Activated T-cell treated with anti-CD3 and anti-CD28 coated beads for 1 hour (primary cell): ENCODE measurements around the gene HSFX1.
"Not testable (repeated sequence)": the region's sequence is repeated elsewhere in the genome, so short reads cannot be mapped to it uniquely, and the experiment has no call there.

Experiments
- DNase-seq: peaks from one replicate; pipeline ENCODE4 v3.0.0-alpha.2; 2020; ENCODE audit warnings: low read depth

The HSFX1 gene

GRCh38 chrX:149773768-149774167, at the start of gene HSFX1:
Gene HSFX1, plus strand, starts transcription at chrX:149774068. Its CDS starts 614 bp downstream, at chrX:149774682.
- DNase-seq = not testable (repeated sequence)

DNA sequence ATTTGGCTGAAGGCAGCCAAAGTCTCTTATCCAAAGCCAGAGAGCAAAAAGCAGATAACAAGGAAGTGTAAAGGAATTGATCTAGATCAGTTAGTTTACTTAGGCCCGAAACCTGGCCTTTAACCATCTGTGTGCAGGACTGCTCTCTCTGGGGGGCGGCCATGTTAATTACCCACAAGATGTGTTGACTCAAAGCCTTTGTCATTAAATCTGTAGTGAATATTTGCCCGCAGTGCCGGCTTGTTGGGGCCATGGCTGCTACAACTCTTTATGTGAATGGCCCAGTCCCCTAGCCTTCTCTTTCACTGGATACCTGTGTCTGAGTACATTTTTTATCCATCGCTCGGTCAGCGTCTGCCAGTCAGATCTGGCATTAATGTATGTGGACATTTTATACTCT, 46.6 kb upstream of the HSFX1 start:
- not testable (repeated sequence) for DNase-seq

DNA sequence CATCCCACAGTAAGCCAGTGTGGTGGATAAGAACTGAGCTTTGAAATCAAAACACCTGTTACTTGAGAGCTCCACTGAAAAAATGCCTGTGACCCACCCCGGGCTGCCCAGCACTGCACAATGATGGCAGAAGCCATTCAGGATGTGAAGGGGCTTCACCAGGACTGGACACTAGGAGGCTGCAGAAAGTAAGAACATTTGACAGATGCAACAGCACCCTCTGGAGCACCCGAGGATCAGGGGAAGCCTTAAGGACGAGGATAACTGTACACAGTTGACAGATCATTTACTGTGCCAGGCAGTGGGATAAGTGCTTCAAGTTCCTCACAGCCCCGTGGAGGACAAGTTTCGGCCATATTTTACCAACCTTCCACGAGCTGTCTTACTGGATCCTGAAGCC, 31.6 kb upstream of the HSFX1 start:
- DNase-seq = not testable (repeated sequence)

GRCh38 chrX:149746390-149747007, 27.4 kb upstream of the HSFX1 start:
- DNase-seq = not testable (repeated sequence)

GRCh38 chrX:149757206-149758067, 16.4 kb upstream of the HSFX1 start:
- DNase-seq = no peak

- no peak for DNase-seq
Observed at GRCh38 chrX:149758068-149758714, 15.7 kb upstream of the HSFX1 start.

GRCh38 chrX:149758715-149759078, 15.2 kb upstream of the HSFX1 start:
- DNase-seq = not testable (repeated sequence)

DNA sequence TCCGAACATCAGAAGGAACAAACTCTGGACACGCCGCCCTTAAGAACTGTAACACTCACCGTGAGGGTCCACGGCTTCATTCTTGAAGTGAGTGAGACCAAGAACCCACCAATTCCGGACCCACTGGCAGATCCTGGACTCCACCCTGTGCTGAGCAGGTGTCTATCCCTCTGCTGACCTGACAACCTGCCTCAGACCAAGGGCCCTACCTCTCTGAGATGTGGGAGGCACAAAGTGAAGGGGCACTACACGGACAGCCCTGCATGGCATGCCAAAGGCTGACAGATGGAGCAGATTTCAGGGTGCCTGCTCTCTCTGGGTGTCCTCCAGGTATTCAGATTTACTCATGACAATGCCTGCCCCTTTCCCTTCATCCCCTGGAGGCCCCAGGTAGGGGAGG, 14.0 kb upstream of the HSFX1 start:
- DNase-seq = no peak

DNA sequence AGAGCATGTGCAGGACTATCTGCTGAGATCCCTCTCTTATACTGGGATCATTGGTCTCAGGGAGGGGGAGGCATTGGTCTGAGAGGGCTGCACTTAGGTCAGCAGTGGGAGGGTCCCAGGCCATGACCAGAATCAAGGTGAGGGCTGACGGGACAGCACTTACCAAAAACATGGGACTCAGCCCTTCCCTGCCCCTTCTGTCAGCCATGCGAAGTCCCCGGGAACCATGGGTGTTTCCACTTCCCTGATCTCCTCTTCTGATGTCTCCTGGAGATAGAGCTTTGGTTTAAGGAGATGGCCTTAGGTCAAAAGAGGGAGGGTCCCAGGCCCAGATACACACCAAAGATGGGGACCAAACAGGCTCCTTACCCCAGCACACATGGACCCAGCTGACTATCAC, 12.9 kb upstream of the HSFX1 start:
- DNase-seq = no peak

- DNase-seq = not testable (repeated sequence)
Observed at GRCh38 chrX:149761858-149762674, 11.8 kb upstream of the HSFX1 start.

DNA sequence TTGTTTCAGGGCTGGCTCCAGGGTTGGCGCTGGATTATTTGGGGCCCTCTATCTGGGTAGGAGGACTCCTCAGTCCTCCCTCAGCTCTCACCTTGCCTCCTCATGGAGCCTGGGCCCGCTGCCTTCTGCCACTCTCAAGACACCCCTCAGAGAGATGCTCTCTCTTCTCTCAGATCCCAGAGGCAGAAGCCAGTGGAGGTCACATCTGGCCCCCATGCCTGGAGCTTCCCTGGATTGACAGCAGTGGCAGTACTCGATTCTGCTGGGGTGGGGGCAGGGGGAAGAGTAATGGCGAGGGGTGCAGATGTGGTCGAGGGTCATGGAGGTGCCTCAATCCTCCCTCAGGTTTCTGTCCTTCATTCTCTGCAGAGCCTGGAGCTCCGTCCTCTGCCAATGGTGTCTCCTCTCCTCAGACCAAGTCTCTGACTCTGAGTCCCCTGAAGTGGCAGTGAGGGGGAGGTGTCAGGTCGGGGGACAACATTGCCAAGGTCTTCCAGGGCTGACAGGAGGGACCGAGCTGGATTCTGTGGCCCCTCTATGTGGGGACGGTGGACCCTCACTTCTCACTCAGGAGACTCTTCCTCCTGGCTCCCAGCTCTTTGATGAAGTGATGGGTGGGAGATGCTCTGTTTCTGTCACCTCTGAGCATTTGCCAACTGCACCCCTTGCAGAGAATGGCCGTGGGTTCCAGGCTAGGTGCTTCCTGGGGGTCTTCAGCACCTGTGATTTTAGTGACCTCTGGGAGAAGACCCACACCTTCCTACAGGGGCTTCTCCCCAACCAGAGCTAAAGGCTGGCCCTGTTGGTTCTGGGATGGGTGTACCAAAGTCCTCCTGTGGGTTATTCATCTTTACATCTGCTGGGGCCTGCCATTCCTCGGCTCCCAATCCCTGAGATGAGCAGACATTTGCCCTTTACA, 10.9 kb upstream of the HSFX1 start:
- no peak for DNase-seq

- not testable (repeated sequence) for DNase-seq
Observed at GRCh38 chrX:149770344-149770743, 3.5 kb upstream of the HSFX1 start.

DNA sequence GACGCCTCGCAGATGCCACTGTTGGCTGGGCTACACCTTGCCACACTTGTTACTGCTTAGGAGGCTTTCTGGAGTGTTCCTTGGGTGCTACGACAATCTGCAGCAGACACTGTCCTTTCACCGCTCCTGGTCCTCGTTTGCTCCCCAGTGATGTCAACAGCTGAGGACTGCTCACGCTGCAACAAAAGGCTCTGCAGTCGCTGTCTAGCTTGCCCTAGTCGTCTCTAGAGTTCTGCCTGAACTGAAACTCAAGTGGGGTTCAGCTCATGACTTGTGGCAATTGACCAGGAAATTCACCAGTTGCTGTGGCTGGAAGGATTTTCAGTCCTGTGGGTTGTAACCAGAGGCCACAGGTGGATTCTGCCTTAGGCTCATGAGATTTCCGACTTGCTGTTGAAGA, 842 bp upstream of the HSFX1 start:
- not testable (repeated sequence) for DNase-seq

DNA sequence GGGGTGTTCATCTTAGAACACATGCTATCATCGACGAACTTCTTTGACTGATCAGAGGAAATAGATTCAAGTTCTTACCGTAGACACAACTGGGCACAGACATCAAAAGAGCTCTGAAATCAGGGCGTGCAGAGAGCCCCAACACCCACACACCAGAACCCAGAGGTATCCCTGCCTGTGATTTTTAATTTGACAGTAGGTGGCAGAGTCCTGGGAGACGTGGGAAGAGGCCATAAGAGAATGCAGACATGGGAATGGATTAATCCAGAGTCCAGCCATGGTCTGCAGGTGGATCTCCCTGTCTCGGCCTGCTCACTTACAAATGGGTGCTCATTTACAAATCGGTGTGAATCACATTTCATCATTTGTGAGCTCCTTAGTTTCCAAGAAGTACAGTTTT, 4.1 kb downstream of the HSFX1 start:
- not testable (repeated sequence) for DNase-seq

DNA sequence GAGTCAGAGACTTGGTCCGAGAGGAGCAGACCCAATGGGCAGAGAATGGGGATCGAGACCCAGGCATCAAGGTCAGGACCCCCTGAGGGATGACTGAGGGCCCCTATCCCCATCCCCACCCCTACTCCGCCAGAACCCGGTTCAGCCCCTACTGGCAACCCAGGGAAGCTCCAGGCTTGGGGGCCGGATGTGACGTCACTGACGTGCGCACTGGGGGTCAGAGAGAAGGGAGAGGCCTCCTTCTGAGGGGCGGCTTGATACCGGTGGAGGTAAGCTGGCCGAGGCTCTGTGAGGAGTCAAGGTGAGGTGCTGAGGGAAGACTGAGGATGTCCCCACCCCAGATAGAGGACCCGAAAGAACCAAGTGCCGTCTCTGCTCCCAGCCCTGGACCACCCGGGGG, 7.9 kb downstream of the HSFX1 start, which contains the start of gene MAGEA9:
MAGEA9 (plus strand) TSS at position 204 of the 400 bp plus-strand sequence. CDS start 4,281 bp downstream, outside the sequence.
- DNase-seq = not testable (repeated sequence)

GRCh38 chrX:149795531-149795930, 21.7 kb downstream of the HSFX1 start:
- DNase-seq = not testable (repeated sequence)

GRCh38 chrX:149799095-149799714, 25.3 kb downstream of the HSFX1 start:
- DNase-seq = no peak

DNA sequence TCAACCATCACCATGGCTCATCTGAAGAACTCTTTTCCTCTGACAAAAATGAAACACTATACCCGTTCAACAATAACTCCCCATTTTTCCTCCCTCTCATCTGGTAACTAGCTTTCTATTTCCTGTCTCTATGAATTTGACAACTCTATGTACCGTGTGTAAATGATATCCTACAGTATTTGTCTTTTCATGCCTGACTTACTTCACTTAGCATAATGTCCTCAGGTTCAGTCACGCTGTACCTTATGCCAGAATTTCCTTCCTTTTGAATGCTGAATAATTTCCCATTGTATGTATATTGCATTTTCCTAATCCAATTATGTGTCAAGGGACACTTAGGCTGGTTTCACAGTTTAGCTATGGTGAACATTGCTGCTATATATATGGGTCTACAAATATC, 26.1 kb downstream of the HSFX1 start:
- no peak for DNase-seq

DNA sequence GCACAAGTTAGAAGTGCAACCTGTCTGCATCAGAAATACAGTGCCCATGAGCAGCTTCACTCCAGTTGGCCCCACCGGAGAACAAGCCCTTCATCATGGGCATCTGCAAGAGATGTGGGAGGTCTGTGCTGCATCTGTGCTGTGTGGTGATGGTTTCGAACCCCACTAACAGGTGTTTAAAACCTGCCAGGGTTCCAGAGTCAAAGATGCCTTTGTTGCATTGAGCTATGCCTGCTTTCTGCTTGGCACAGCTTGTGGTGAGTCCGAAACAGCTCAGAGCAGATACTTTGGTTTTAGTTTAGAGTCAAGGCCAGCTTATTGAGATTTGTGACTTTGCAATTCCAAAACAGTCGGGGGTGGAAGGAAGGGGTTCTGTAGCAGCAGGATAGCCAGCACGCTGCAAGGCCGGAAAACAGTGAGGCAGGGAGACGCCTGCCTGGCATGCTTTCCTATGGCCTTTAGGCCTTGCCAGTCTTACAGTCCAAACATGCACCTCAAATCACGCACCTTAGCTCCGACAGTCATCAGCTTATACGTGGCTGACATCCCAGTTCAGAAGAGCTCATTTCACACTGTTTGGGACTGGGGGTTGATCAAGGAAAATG, 29.7 kb downstream of the HSFX1 start:
- no peak for DNase-seq

- DNase-seq = no peak
Observed at GRCh38 chrX:149804102-149804501, 30.2 kb downstream of the HSFX1 start.
